ENCODE results near the gene NSUN6. TPM values are rescaled to one million over a fixed set of nuclear protein-coding genes. Genes with fewer than 3 reads are reported as not detected.

NSUN6 gene
- total RNA-seq, 4 donors from 2014 or later: 7.5 to 14.1 (median 11.7) TPM

DNA sequence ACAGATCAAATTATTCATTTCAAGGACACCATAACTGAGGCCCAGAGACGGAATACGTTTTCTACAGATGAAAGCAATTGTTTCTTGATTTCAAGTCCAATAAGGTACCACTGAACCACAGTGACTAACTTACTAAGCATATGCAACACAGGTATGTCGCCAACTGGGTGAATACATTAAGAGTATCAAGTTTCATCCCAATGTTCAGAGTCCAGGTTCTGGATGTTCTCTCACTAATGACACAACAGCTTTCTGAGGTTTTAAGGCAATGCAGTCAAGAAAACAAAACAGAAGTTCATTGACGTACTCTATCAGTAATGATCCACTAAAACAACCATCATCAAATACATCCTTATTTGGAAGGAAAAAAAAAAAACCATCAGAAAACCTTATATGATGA, 35.8 kb downstream of the NSUN6 start:
- TF ChIP-seq, protein P1, sequence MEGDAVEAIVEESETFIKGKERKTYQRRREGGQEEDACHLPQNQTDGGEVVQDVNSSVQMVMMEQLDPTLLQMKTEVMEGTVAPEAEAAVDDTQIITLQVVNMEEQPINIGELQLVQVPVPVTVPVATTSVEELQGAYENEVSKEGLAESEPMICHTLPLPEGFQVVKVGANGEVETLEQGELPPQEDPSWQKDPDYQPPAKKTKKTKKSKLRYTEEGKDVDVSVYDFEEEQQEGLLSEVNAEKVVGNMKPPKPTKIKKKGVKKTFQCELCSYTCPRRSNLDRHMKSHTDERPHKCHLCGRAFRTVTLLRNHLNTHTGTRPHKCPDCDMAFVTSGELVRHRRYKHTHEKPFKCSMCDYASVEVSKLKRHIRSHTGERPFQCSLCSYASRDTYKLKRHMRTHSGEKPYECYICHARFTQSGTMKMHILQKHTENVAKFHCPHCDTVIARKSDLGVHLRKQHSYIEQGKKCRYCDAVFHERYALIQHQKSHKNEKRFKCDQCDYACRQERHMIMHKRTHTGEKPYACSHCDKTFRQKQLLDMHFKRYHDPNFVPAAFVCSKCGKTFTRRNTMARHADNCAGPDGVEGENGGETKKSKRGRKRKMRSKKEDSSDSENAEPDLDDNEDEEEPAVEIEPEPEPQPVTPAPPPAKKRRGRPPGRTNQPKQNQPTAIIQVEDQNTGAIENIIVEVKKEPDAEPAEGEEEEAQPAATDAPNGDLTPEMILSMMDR (IDR thresholded peaks at IDR 0.05; ENCODE audit: low read depth): no peak

GRCh38 chr10:18611168-18611567, 40.2 kb downstream of the NSUN6 start:
- TF ChIP-seq, protein P1 (IDR thresholded peaks at IDR 0.05; ENCODE audit: low read depth): no peak

DNA sequence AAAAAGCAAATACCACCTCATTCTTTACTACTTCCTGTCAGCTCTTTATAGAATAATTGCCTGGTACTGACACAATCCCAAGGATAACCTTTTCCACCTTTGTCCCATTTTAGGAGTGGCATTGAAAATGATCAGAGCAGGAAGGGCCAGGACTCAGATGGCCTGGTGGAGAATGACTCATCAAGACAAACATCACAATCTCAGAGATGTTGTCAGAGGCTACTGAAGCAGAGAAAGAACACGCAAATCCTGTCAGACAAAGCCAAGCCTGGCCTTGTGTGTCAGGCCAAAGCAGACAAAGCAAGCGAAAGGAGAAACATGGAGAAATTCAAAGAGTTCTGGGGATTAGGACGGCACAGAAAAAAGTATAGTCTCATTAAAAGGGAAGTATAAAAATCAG, 40.9 kb downstream of the NSUN6 start:
- TF ChIP-seq, protein P1 (IDR thresholded peaks at IDR 0.05; ENCODE audit: low read depth): no peak

- TF ChIP-seq, protein P1 (IDR thresholded peaks at IDR 0.05; ENCODE audit: low read depth): no peak
Measured at GRCh38 chr10:18608596-18608995, 42.8 kb downstream of the NSUN6 start.

GRCh38 chr10:18607503-18608378, 43.6 kb downstream of the NSUN6 start:
- TF ChIP-seq, protein P1 (IDR thresholded peaks at IDR 0.05; ENCODE audit: low read depth): no peak

DNA sequence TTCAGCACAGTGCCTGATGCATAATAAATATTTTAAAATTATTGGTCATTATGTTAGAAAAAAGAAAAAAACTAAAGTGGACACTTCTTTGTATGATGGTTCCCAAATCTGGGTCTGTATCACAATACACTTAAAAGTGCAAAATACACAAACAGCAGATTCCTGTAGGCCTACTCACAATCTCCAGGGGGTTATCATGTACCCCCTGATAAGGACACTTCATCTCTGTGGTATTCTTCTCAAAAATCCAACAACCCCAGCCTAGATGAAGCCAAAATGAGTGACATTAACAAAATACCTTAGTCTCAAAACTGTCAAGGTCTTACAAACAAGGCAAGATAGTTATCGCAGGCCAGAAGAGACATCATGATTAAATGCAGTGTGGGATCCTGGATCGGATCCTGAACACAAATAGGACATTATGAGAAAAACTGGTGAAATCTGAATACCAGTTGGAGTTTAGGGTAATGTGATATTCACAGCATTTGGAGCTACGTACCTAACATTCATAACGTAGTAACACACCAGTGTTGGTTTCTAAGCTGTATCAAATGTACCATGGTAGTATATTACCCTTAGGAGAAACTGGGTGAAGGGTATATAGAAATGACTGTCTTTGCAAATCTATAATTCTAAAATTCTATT, 45.2 kb downstream of the NSUN6 start:
- TF ChIP-seq, protein P1 (IDR thresholded peaks at IDR 0.05; ENCODE audit: low read depth): no peak

DNA sequence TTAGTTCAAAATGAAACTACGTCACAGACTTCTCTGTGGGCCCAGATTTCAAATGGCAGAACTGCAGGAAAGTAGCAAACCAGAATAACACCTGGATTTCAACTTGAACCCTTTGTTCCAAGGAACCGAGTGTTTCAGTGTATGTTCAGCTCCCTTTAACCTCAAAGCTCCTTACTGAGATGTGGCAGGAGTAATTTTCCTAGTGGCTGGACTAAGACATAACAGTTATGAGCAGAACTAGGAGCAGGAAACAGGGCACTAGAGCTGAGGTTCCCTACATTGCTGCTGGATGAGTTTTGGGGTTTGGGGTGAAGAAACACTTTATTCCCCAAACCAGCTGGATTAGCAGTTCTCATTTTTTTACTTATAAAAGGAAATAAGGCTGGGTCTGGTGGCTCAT, 50.1 kb downstream of the NSUN6 start:
- TF ChIP-seq, protein P1 (IDR thresholded peaks at IDR 0.05; ENCODE audit: low read depth): no peak

Measured in subcutaneous adipose tissue (tissue), 4 donors.